Esophagus muscularis mucosa (tissue), 4 donors: ENCODE results near the gene PTTG1IP. TPM values are rescaled to one million over a fixed set of nuclear protein-coding genes. Genes with fewer than 3 reads are reported as not detected.

Experiments used
- DNase-seq: peaks from one replicate; pipeline ENCODE4 v3.0.0-alpha.2; 2017; ENCODE audit errors: extremely low spot score
- H3K27ac ChIP-seq, 4 donors: fragments of 200-600 bp; sonication (generic); replicated peaks in 1 of 4; 1 replicate in 3 of 4; 2 replicates in 1 of 4; pipeline ENCODE4 v1.5.1; 2016 to 2019; ENCODE audit warnings: mild to moderate bottlenecking in 1 of 4
- H3K27me3 ChIP-seq, 4 donors: fragments of 200-600 bp; sonication (generic); one replicate each; pipeline versions ENCODE4 v1.5.1 to v1.6.0; 2016 to 2019
- H3K36me3 ChIP-seq, 4 donors: fragments of 200-600 bp; sonication (generic); one replicate each; pipeline ENCODE4 v1.5.1; 2016 to 2019
- H3K4me1 ChIP-seq, 4 donors: fragments of 200-600 bp; sonication (generic); one replicate each; pipeline ENCODE4 v1.5.1; 2016 to 2019
- H3K4me3 ChIP-seq, 4 donors: fragments of 200-600 bp; sonication (generic); 1 replicate in 2 of 4; 2 replicates in 2 of 4; pipeline ENCODE4 v1.5.1; 2016 to 2019; ENCODE audit warnings: mild to moderate bottlenecking in 4 of 4, moderate library complexity in 1 of 4
- H3K9me3 ChIP-seq, 4 donors: fragments of 200-600 bp; sonication (generic); 1 replicate in 3 of 4; 2 replicates in 1 of 4; pipeline ENCODE4 v1.5.1; 2016 to 2019
- EP300 ChIP-seq: sonication (generic); formaldehyde crosslinking; IDR thresholded peaks from one replicate; pipeline ENCODE4 v1.6.1; 2017; ENCODE audit warnings: antibody characterized with exemption
- POLR2A ChIP-seq: fragments of 450-650 bp; IDR thresholded peaks from one replicate; pipeline ENCODE4 v1.6.1; 2017; ENCODE audit warnings: antibody characterized with exemption, moderate library complexity, mild to moderate bottlenecking, low read depth
- POLR2AphosphoS5 ChIP-seq, 2 donors: sonication (generic); formaldehyde crosslinking; IDR thresholded peaks; one replicate each; pipeline ENCODE4 v1.6.1; 2017; ENCODE audit warnings: antibody characterized with exemption in 2 of 2
- WGBS: methylation state at CpG from one replicate; pipeline ENCODE4 v1.1.5; 2018; 5-methylcytosine and 5-hydroxymethylcytosine counted together
- intact Hi-C: fragments of 100-400 bp; cut with DNase I; formaldehyde crosslinking; loops from one replicate; pipeline ENCODE4 v1.15.1; 2023
- total RNA-seq, 4 donors: library from RNA; depleted of rRNA; stranded (reverse); fragments of >200 nt; gene quantifications; one replicate each; pipeline versions ENCODE4 v1.1.0 to v1.2.1, GENCODE V29; 2016
- TF ChIP-seq, protein P1 (sequence below), 3 experiments: fragments of 200-600 bp in 2 of 3; fragments of 450-650 bp in 1 of 3; sonication (generic) in 2 of 3; IDR thresholded peaks; one replicate each; pipeline ENCODE4 v1.5.1; 2017 to 2019; ENCODE audit warnings: antibody characterized with exemption in 3 of 3, mild to moderate bottlenecking in 2 of 3, moderate library complexity in 1 of 3

PTTG1IP gene
- total RNA-seq, 4 donors from 2014 or later = 222 to 382 (median 302) TPM

DNA sequence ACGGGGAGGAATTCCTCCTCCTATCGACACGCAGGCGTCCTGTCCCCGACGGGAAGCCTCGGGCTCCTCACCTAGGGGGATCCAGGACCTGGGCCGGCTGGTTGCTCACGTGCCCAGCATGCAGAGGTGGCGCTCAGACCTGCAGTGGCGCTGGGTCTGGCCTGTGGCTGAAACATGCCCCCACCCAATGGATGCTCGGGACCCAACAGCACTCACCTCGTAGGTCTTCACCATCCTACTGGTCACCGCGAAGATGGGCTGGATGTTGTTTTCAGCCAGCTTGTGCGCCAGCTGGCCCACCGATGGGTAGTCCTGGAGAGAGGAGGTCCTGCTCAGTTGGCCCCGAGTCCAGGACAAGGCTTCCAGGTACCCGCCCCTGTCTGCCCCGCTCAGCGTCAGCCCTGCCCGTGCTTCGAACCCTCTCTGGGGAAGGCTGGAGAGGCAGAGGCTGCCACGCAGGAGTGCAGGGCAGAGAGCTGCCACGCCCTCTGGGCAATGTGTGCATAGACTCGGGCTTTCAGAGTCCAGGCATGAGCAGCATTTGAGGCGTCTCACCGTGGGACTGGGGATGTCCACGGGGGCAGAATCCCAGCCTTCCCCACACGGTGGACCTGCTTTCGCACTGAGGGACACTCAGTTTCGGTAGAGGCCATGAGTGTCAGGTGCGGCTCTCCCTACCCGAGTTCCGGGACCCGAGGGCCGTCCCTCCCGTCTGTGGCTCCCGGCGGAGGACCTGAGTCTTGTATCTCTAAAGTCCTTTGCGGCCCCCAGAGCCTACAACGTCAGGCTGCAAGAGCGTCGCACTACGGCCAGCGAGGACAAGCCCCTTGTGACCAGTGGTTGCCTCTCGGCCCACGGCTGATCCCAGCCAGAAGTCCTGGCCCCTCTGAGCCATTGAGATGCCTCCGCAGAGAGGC, 25.6 kb upstream of the PTTG1IP start:
- Histone ChIP-seq H3K4me3 (no peak overlapping the region), H3K36me3 (peaks cover 0 to 17% (median 0%) of the 10 kb centered on the region in 4 donors), H3K27me3 (no peaks in the 10 kb centered on the region), H3K27ac (no peak overlapping the region), H3K9me3 (no peaks in the 10 kb centered on the region), H3K4me1 (no peaks in the 10 kb centered on the region)
- TF ChIP-seq POLR2AphosphoS5 (IDR thresholded peaks at IDR 0.05) (no peak), POLR2A (no peak)
- TF ChIP-seq, protein P1, sequence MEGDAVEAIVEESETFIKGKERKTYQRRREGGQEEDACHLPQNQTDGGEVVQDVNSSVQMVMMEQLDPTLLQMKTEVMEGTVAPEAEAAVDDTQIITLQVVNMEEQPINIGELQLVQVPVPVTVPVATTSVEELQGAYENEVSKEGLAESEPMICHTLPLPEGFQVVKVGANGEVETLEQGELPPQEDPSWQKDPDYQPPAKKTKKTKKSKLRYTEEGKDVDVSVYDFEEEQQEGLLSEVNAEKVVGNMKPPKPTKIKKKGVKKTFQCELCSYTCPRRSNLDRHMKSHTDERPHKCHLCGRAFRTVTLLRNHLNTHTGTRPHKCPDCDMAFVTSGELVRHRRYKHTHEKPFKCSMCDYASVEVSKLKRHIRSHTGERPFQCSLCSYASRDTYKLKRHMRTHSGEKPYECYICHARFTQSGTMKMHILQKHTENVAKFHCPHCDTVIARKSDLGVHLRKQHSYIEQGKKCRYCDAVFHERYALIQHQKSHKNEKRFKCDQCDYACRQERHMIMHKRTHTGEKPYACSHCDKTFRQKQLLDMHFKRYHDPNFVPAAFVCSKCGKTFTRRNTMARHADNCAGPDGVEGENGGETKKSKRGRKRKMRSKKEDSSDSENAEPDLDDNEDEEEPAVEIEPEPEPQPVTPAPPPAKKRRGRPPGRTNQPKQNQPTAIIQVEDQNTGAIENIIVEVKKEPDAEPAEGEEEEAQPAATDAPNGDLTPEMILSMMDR (IDR thresholded peaks at IDR 0.05) = no peak
- intact Hi-C loops = no loop called here
- 83% methylated on average over 10 of the region's 49 CpGs for WGBS
- DNase-seq = no peak

DNA sequence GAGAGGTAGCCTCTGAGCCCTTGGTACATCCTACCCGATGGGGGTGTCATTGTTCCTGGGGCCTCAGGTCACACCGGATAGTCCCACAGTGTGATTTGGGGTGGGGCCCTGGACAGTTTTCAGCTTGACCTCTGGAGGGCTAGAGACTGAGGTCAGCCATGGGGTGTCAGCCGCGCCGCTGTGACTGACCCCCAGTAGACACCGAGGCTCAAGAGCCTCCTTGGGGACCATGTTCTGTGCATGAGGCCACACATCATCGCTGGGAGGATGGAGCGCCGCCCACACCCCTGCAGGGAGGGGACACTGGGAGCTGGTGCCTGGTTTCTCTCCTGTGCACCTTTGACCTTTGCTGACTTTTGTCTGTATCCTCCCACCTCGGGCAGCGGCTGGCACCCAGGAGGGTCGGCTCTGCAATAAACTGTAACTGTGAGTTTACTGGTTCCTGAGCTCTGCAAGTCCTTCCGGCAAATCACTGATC, 24.6 kb upstream of the PTTG1IP start:
- H3K4me1 ChIP-seq = no peaks in the 10 kb centered on the region
- no peaks in the 10 kb centered on the region for H3K9me3 ChIP-seq
- H3K4me3 ChIP-seq = no peak overlapping the region
- TF ChIP-seq, protein P1 (IDR thresholded peaks at IDR 0.05) = no peak
- no peak for TF ChIP-seq EP300
- no peak for TF ChIP-seq POLR2A
- TF ChIP-seq POLR2AphosphoS5 (IDR thresholded peaks at IDR 0.05) = no peak
- WGBS = 79% methylated on average over 13 of the region's 13 CpGs
- H3K36me3 ChIP-seq = peaks cover 0 to 17% (median 0%) of the 10 kb centered on the region in 4 donors
- no peak for DNase-seq
- intact Hi-C loops = no loop called here
- no peak overlapping the region for H3K27ac ChIP-seq
- H3K27me3 ChIP-seq = no peaks in the 10 kb centered on the region

DNA sequence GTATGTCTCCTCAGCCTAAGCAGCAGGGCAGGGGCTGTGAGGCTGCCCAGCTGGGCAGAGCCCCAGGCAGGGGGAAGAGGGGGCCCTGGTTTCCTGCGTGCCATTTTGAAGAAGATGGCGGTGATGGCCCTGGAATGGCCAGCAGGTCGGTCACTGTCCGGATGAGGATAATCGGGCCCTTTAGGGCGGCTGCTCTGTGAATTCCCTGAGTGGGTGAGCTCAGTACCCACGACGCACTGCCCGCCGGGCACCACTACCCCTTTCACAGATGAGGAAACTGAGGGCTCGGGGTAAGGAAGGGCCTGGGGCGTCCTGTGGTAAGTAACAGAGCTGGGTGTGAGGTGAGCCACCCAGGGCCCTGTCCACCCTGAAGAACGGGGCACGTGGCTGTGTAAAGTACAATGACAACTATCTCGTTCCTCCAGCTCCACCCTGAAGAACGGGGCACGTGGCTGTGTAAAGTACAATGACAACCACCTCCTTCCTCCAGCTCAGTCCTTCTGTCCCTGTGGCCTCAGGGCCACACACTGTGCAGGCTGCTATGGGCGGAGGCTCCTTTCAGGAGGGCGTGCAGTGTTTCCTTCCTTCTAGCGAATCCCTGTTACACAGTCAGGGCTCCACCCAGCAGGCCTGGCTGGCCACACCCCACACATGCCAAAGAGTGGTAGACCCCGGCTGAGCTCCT, 24.0 kb upstream of the PTTG1IP start:
- 87% methylated on average over 20 of the region's 21 CpGs for WGBS
- TF ChIP-seq EP300 (no peak), POLR2AphosphoS5 (IDR thresholded peaks at IDR 0.05) (peak in 1 of 2 donors; percentile 11), POLR2A (no peak)
- TF ChIP-seq, protein P1 (IDR thresholded peaks at IDR 0.05) = no peak
- DNase-seq = no peak

DNA sequence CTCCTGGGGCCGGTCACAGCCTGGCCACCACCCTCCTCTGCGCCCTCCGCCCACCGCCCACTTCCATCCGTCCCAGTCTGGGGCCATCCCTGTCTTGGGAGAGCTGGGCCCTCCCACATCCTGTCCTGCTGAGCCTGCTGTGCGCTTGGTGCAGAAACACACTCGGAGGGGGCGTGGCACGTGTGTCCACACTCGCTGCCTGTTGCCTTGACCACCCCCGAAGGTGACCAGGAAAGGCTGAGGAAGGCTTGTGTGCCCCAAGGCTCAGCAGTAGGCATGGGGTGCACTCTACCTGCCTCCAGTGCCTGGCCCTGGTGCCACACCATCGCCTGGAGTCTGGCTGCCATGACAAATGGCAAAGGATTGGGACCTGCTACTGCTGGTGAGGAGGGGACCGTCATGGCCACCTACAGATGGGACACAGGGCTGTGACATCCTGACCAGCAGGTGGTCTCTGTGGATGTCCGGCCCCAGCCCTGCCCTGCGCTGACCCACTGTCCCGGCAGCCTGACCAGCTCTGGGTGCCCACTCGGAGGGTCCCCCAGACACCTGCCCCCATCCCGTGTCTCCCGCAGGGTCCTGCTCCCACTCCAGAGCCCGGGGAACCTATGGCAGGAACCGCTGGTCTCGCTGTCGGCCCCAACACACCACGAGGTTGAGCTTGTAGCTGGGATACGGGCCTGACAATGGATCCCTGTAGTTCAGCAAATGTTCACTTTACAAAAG, 23.2 kb upstream of the PTTG1IP start:
- intact Hi-C loops = no loop called here
- DNase-seq = no peak
- no peaks in the 10 kb centered on the region for H3K9me3 ChIP-seq
- WGBS = 88% methylated on average over 13 of the region's 25 CpGs
- no peak overlapping the region for H3K27ac ChIP-seq
- H3K4me3 ChIP-seq = no peak overlapping the region
- peaks cover 0 to 1% (median 0%) of the 10 kb centered on the region in 4 donors for H3K27me3 ChIP-seq
- peaks cover 0 to 17% (median 0%) of the 10 kb centered on the region in 4 donors for H3K36me3 ChIP-seq
- no peak for TF ChIP-seq POLR2A
- TF ChIP-seq, protein P1 (IDR thresholded peaks at IDR 0.05) = no peak
- H3K4me1 ChIP-seq = no peaks in the 10 kb centered on the region

More for the DNA sequence above, 24.0 kb upstream of the PTTG1IP start:
- Histone ChIP-seq H3K4me1 (no peaks in the 10 kb centered on the region), H3K27me3 (no peaks in the 10 kb centered on the region), H3K9me3 (no peaks in the 10 kb centered on the region), H3K4me3 (no peak overlapping the region), H3K36me3 (peaks cover 0 to 17% (median 0%) of the 10 kb centered on the region in 4 donors), H3K27ac (no peak overlapping the region)
- intact Hi-C loops = no loop called here
